Memory B cell (primary cell): ENCODE data around the gene SFT2D1.
"Not testable (repeated sequence)": the region's sequence is repeated elsewhere in the genome, so short reads cannot be mapped to it uniquely, and the experiment has no call there.

Source experiments
- ATAC-seq: fragments of 150-1000 bp; cut with Tn5 transposase; 2 replicates; pipeline ENCODE4 v1.10.0; 2021; ENCODE audit warnings: low read depth, mild to moderate bottlenecking, moderate library complexity
- DNase-seq, 2 donors: peaks; one replicate each; pipeline ENCODE4 v3.0.0; 2022; ENCODE audit warnings: low spot score in 2 of 2
- H3K27ac Mint-ChIP-seq: one replicate; pipeline ENCODE4 v1.8.0; 2022; ENCODE audit warnings: mild to moderate bottlenecking, moderate library complexity, mixed read lengths
- H3K27me3 Mint-ChIP-seq: one replicate; pipeline ENCODE4 v1.8.0; 2022; ENCODE audit warnings: mixed read lengths
- H3K36me3 Mint-ChIP-seq: one replicate; pipeline ENCODE4 v1.8.0; 2022; ENCODE audit warnings: mild to moderate bottlenecking, mixed read lengths
- H3K4me1 Mint-ChIP-seq: one replicate; pipeline ENCODE4 v1.8.0; 2022; ENCODE audit warnings: mixed read lengths
- H3K4me3 Mint-ChIP-seq: one replicate; pipeline ENCODE4 v1.8.0; 2022; ENCODE audit warnings: mild to moderate bottlenecking, moderate library complexity, mixed read lengths
- H3K9me3 Mint-ChIP-seq: one replicate; pipeline ENCODE4 v1.8.0; 2022; ENCODE audit warnings: mixed read lengths

SFT2D1 gene

DNA sequence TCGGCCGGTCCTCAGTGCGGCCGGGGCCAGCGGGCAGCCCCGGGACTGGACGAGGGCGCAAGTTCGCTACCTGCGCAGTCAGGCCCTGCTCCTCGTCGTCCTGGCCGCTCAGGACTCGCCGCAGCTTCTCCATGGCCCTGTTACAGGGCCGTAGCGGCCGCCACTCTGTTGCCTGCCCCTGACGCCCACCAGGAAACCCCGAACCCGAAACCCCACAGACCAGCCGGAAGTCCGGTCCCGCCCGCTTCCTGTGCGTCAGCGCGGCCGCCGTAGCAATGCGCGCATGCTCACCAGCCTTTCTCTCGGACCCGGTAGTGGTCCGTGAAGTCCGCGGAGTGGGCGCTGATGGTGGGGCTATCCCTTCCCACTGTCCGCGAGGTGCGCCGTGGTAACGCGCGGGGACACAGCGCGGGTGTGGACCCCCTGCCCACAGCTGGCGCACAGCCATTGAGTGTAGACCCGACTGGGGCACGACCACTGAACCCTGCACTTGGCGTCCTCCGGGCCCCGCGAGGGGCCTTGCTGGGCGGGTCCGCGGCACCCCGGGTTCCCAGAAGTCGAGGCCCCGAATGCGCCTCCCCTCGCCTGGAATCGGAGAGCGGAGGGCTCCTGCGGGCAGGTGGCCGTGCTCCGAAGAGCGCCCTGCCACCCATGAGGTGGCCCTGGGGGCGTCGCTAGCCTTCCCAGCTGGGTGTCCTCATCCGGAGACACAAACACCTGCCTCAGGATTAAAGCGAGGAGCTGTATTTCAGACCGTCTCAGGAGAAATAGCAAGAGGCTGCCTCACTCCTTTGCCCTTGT is at the start of gene SFT2D1:
Gene SFT2D1, minus strand, starts transcription at position 197 of the 801 bp plus-strand sequence. Its CDS starts 64 bp downstream, at position 133.
- peak; percentile 75 to 77 for DNase-seq
- ATAC-seq = peak; percentile 80

DNA sequence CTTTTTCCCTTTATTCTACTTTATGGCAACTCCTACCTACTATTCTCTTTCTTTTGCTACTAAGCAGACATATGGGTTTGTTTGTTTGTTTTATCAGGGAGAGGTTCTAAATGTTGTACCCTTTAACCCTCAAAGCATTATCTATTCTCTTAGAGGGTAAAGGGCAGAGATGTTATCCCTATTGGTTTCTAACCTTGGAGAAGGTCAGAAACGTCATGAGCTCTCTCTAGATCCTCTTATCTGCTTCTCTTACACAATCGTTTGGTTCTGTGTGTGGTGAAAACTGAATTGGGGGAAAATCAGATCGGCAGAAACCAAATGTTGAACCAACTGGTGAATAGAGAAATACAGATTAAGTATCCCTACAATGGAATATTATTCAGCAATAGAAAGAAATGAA is 46.8 kb upstream of the SFT2D1 start:
- Mint-ChIP-seq H3K27ac (no peak overlapping the region), H3K9me3 (no peaks in the 10 kb centered on the region), H3K4me3 (no peak overlapping the region), H3K4me1 (no peaks in the 10 kb centered on the region), H3K36me3 (no peaks in the 10 kb centered on the region), H3K27me3 (peaks cover 1% of the 10 kb centered on the region)
- no peak for DNase-seq
- ATAC-seq = no peak

More for the DNA sequence above, at the start of gene SFT2D1:
- H3K36me3 Mint-ChIP-seq = no peaks in the 10 kb centered on the region
- no peaks in the 10 kb centered on the region for H3K9me3 Mint-ChIP-seq
- peak within 1 kb of the TSS; percentile 77 for H3K27ac Mint-ChIP-seq
- H3K27me3 Mint-ChIP-seq = no peaks in the 10 kb centered on the region
- peaks cover 13% of the 10 kb centered on the region for H3K4me1 Mint-ChIP-seq
- H3K4me3 Mint-ChIP-seq = peak within 1 kb of the TSS; percentile 82

DNA sequence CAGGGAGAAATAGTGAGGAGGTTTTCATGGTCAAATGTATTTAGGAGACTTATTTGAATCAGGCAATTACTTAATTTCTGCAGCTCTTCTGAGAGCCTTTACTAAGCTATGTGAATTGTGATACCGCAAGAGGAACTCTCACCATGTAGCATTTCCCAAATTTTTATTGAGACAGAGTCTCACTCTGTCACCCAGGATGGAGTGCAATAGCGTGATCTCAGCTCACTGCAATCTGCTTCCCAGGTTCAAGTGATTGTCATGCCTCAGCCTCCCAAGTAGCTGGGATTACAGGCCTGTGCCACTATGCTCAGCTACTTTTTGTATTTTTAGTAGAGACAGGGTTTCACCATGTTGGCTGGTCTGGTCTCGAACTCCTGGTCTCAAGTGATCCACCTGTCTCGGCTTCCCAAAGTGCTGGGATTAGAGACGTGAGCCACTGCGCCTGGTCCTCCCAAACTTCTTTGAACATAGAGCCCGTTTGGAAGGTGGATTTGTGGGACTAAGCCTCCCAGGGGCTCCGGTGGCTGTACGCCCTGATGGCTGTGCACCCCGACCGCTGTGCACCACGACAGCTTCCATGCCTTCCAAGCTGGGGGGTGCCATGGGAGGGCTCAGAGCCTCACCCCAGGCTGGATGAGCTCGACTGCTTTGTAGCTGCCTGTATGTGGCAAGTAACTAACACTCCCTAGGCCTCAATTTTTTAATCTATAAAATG is 46.1 kb upstream of the SFT2D1 start:
- no peak for DNase-seq
- H3K4me3 Mint-ChIP-seq = no peak overlapping the region
- no peaks in the 10 kb centered on the region for H3K9me3 Mint-ChIP-seq

DNA sequence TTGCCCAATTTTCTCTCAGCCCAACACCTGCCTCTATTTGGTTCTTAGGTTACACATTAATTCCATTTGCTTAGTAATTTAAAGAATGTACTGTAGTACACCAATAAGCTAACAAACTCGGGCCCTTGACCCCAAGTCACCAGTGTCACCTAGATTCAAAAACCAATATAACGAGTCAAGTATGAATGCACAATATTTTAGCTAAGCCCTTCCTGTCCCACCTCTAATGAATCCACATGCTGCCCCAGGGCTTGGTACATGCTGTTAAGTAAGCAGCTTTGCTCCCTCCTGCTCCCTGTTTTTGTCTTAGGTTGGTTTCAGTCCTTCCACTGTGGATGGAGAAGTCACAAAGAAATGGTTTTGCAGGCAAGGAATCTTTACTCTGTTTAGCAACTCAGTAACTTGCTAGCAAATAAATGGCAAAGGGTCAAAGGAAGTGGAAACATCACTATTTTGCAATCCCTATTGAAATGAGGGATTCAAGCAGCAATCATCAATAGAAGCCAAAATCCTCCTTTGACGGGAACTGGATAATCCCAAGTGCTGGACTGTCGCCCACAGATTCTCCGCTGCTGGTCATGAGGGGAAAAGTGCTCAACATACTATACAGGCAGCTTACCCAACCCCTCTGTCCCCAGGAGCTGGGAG is 45.4 kb upstream of the SFT2D1 start:
- H3K4me1 Mint-ChIP-seq = no peaks in the 10 kb centered on the region
- H3K27ac Mint-ChIP-seq = no peak overlapping the region
- no peak for DNase-seq
- H3K9me3 Mint-ChIP-seq = no peaks in the 10 kb centered on the region
- H3K4me3 Mint-ChIP-seq = no peak overlapping the region
- H3K27me3 Mint-ChIP-seq = peaks cover 1% of the 10 kb centered on the region
- ATAC-seq = no peak
- H3K36me3 Mint-ChIP-seq = no peaks in the 10 kb centered on the region

More for the DNA sequence above, 46.1 kb upstream of the SFT2D1 start:
- H3K27ac Mint-ChIP-seq = no peak overlapping the region
- H3K4me1 Mint-ChIP-seq = no peaks in the 10 kb centered on the region
- peaks cover 1% of the 10 kb centered on the region for H3K27me3 Mint-ChIP-seq
- H3K36me3 Mint-ChIP-seq = no peaks in the 10 kb centered on the region
- ATAC-seq = no peak

DNA sequence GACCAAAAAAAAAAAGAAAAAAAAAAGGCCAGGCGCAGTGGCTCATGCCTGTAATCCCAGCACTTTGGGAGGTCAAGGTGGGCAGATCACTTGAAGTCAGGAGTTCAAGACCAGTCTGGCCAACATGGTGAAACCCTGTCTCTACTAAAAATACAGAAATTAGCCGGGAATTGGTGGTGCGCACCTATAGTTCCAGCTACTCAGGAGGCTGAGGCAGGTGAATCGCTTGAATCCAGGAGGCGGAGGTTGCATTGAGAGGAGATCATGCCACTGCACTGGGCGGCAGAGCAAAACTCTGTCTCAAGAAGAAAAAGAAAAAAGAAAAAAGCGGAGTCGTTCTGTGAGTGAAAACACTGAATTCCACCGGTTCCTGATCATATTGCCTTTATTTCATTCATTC is 44.8 kb upstream of the SFT2D1 start:
- not testable (repeated sequence) for ATAC-seq, DNase-seq, H3K27ac Mint-ChIP-seq, H3K4me3 Mint-ChIP-seq, H3K9me3 Mint-ChIP-seq, H3K4me1 Mint-ChIP-seq, H3K27me3 Mint-ChIP-seq, H3K36me3 Mint-ChIP-seq

DNA sequence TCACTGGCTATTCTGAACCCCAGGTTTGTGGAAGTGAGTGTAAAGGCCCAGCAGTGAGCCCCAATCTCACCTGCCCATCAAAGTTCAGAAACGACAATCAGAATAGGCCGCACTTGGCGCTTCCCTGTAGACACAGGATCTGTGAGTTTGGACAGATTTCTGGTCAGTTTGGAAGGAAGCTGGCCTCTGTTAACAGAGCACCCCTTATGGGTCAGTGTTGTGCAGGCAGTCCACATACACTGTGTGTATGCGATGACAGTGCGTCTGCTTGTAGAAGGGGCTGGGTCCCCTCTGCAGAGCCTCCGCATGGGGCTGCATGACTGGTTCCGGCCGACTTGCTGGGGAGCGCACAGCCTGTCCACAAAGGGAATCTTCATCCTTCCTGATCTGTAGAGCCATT is 43.8 kb upstream of the SFT2D1 start:
- Mint-ChIP-seq H3K27ac (no peak overlapping the region), H3K4me3 (no peak overlapping the region), H3K9me3 (no peaks in the 10 kb centered on the region), H3K4me1 (peaks cover 3% of the 10 kb centered on the region), H3K27me3 (peaks cover 1% of the 10 kb centered on the region), H3K36me3 (no peaks in the 10 kb centered on the region)
- DNase-seq = no peak
- no peak for ATAC-seq

DNA sequence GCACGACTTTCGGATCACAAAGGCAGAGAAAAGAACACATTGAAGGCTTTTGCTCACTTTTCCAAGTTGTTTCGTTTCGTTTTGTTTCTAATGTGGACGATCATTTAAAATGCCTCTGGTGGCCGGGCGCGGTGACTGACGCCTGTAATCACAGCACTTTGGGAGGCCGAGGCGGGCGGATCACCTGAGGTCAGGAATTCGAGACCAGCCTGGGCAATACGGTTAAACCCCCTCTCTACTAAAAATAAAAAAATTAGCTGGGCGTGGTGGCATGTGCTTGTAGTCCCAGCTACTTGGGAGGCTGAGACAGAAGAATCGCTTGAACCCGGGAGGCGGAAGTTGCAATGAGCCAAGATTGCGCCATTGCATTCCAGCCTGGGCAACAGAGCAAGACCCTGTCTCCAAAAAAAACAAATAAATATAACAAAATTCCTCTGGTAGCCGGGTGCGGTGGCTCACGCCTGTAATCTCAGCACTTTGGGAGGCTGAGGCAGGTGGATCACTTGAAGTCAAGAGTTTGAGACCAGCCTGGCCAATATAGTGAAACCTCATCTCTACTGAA is 41.5 kb upstream of the SFT2D1 start:
- DNase-seq = peak; percentile 18 to 26
- H3K4me1 Mint-ChIP-seq, ATAC-seq, H3K9me3 Mint-ChIP-seq, H3K27me3 Mint-ChIP-seq, H3K36me3 Mint-ChIP-seq: not testable (repeated sequence)
- H3K27ac Mint-ChIP-seq = peak overlapping the region; percentile 78
- peak overlapping the region; percentile 87 for H3K4me3 Mint-ChIP-seq

DNA sequence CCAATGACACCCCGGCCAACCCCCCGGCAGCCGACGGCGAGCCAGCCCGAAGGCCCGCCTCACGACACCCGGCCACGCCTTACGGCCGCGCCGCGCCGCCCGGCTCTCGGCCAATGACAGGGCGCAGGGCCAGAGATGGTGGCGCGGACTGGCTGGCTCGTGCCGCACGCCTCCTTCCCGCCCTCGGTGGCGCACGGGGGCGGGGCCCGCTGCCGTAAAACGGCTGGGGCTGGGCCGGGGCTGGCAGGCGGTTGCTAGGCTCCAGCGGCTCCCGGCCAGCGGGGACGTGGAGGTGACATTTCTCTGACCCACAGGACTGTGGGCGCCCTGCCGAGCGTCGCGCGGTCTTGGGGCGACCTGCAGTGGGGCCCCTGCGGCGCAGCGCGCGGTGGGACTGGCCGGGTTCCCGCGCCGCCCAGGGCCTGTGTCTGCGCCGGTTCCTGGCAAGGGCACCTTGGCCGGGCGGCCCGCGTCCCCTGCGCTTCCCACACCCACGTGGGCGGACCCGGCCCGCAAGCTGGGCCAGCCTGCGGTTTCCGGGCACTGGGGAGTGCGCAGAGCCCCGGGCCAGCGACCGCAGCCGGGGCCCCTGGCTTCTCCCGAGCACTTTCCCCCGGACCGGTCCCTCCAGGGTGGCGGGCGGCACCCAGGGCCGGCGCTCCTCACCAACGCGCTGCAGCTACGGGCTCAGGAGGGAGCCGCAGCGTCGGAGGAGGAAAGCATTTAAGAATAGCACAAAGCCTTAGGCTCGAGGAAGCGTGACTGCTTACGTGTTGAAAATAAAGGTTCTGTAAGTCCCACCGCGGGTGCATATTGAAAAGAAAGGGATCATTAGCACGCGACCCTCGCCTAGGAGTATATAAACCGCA is 40.8 kb upstream of the SFT2D1 start, which contains the start of gene MPC1:
Gene MPC1, minus strand, starts transcription at position 8 of the 869 bp plus-strand sequence. CDS start 64 bp downstream, outside the sequence.
- peak; percentile 90 for ATAC-seq

DNA sequence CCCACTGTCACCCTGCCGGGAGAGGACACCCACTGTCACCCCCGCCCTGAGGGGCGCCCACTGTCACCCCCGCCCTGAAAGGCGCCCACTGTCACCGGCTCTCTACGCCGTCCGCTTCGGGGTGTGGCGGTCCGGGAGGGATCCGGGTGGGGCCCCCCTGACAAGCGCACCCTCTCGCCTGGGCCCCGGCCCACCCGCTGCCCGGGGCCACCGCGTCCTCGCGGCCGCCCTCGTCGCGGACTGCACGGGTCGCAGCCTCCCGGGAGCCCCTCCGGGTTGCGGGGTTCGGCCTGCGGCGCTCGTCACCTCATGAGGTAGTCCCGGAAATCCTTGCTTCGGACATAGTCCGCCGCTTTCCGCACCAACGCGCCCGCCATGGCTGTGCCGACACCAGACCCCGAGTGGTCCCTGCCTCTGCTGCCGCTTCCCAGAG is 40.2 kb upstream of the SFT2D1 start:
- DNase-seq = no peak
- peak; percentile 2 for ATAC-seq
- Mint-ChIP-seq H3K36me3 (no peaks in the 10 kb centered on the region), H3K27me3 (no peaks in the 10 kb centered on the region), H3K4me1 (peaks cover 3% of the 10 kb centered on the region), H3K9me3 (no peaks in the 10 kb centered on the region), H3K27ac (peak overlapping the region; percentile 54), H3K4me3 (peak overlapping the region; percentile 90)

More for the DNA sequence above, 40.8 kb upstream of the SFT2D1 start, which contains the start of gene MPC1:
- DNase-seq = peak; percentile 92
- Mint-ChIP-seq H3K27ac (peak within 1 kb of the TSS; percentile 78), H3K36me3 (no peaks in the 10 kb centered on the region), H3K9me3 (no peaks in the 10 kb centered on the region), H3K4me1 (peaks cover 3% of the 10 kb centered on the region), H3K4me3 (peak within 1 kb of the TSS; percentile 90), H3K27me3 (no peaks in the 10 kb centered on the region)

DNA sequence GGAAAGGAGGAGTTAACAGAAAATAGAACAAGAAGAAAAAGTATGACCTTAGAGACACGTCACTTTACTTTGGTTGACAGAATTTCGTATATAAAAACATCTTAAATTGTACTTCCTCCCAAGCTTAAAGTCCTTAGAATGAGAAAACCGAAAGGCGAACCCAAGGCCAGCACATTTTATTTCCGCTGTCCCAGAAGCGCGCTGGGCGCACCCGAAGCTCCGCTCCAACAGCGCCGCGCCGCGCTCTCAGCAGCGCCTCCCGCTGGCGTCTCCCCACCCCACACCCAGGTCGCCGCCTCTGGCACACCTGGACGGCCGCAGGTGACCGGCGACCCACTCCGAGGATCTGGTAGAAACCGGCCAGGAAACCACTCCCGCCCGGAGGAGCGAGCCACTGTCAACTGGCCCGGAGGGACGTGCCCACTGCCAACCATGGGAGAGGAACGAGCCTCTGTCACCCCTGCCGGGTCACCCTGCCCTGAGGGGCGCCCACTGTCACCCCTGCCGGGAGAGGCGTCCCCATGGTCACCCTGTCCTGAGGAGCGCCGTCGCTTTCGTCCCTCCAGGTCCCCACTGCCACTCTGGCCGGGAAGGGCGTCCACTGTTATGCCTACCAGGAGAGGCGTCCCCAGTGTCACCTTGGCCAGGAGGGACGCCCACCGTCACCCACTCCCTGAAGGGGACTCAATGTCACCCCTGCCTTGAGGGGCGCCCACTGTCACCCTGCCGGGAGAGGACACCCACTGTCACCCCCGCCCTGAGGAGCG is 39.6 kb upstream of the SFT2D1 start:
- Mint-ChIP-seq H3K27ac (peak overlapping the region; percentile 54), H3K36me3 (no peaks in the 10 kb centered on the region), H3K27me3 (no peaks in the 10 kb centered on the region), H3K9me3 (no peaks in the 10 kb centered on the region), H3K4me3 (peak overlapping the region; percentile 90), H3K4me1 (peaks cover 3% of the 10 kb centered on the region)
- ATAC-seq (peak; percentile 41), DNase-seq (peak; percentile 63 to 71)

DNA sequence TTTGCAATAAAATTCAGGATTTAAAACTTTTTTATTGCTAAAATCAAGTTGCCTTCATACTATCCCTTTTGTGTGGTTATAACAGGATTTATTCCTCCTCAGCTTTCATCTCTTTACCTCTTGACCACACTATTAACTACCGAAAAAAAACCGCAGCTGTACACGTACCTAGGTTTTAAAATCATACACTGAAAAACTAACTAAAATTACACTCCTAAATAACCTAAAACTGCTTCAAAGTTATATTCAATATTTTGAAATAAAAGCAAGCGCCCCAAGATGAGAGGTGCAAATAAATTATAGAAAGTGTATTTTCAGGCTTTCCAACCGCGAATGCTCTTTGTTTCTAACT is 39.0 kb upstream of the SFT2D1 start:
- ATAC-seq = no peak
- no peaks in the 10 kb centered on the region for H3K27me3 Mint-ChIP-seq
- H3K36me3 Mint-ChIP-seq = no peaks in the 10 kb centered on the region
- DNase-seq = no peak
- H3K27ac Mint-ChIP-seq = peak overlapping the region; percentile 54
- no peaks in the 10 kb centered on the region for H3K9me3 Mint-ChIP-seq
- peaks cover 3% of the 10 kb centered on the region for H3K4me1 Mint-ChIP-seq
- H3K4me3 Mint-ChIP-seq = peak overlapping the region; percentile 90

DNA sequence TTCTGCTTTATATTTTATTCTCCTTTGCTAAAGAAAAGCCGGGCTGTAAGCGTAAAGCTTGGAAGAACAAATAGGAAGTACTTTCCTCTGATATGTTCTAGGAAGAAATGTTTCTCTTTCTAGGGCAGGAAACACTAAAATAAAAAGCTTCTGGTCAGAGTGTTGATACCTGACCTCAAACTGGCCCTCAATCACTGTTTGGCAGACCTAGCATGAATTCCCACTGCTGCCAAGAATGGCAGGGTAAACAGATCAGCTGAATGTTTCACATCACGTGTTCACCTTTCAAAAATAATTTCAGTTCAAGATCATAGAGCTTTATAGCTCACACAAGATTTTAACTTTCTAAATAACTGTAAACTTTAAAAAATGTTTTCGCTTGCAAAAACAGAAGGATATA is 37.5 kb upstream of the SFT2D1 start:
- Mint-ChIP-seq H3K36me3 (no peaks in the 10 kb centered on the region), H3K27me3 (no peaks in the 10 kb centered on the region), H3K27ac (no peak overlapping the region), H3K9me3 (no peaks in the 10 kb centered on the region), H3K4me1 (peaks cover 3% of the 10 kb centered on the region), H3K4me3 (no peak overlapping the region)
- ATAC-seq (no peak), DNase-seq (no peak)
